OCI-LY1 (cell line): Measurements from ENCODE around the gene SUGP2.

ENCODE experiments used
- H2AFZ ChIP-seq: fragments of 200-600 bp; sonication (generic), shearing (Covaris generic); 2 replicates; pipeline ENCODE4 v1.6.0; 2014; ENCODE audit warnings: antibody characterized with exemption, mild to moderate bottlenecking, low read length
- H3F3A ChIP-seq: fragments of 200-600 bp; sonication (generic), shearing (Covaris generic); 2 replicates; pipeline ENCODE4 v1.6.0; 2014; ENCODE audit warnings: mild to moderate bottlenecking, antibody characterized with exemption, low read length, moderate library complexity; ENCODE audit not compliant: insufficient read depth
- H3K27ac ChIP-seq: fragments of 200-600 bp; sonication (generic); 2 replicates; pipeline ENCODE4 v1.5.1; 2014; ENCODE audit warnings: low read length, mixed run types, mild to moderate bottlenecking, low read depth; ENCODE audit not compliant: poor library complexity, severe bottlenecking
- H3K27me3 ChIP-seq: fragments of 200-600 bp; sonication (generic); 2 replicates; pipeline ENCODE4 v1.6.0; 2014; ENCODE audit warnings: antibody characterized with exemption, mild to moderate bottlenecking, low read length, moderate library complexity; ENCODE audit not compliant: insufficient read depth
- H3K36me3 ChIP-seq: fragments of 200-600 bp; sonication (generic); 2 replicates; pipeline ENCODE4 v1.6.1; 2014; ENCODE audit warnings: mild to moderate bottlenecking, antibody characterized with exemption, low read length, moderate library complexity, mixed read lengths; ENCODE audit not compliant: insufficient read depth
- H3K4me1 ChIP-seq: fragments of 200-600 bp; sonication (generic); 2 replicates; pipeline ENCODE4 v1.5.1; 2014; ENCODE audit warnings: mild to moderate bottlenecking, low read length, moderate library complexity; ENCODE audit not compliant: insufficient read depth, severe bottlenecking
- H3K4me2 ChIP-seq: fragments of 200-600 bp; sonication (generic), shearing (Covaris generic); 2 replicates; pipeline ENCODE4 v1.6.1; 2014; ENCODE audit warnings: low read length
- H3K4me3 ChIP-seq: fragments of 200-600 bp; sonication (generic); 2 replicates; pipeline ENCODE4 v1.5.1; 2014; ENCODE audit warnings: low read length, low read depth, mild to moderate bottlenecking, mixed read lengths; ENCODE audit not compliant: poor library complexity, severe bottlenecking
- H3K79me2 ChIP-seq: fragments of 200-600 bp; shearing (Covaris generic); 2 replicates; pipeline ENCODE4 v1.6.1; 2016; ENCODE audit warnings: mixed run types, low read length, mixed read lengths; ENCODE audit not compliant: insufficient read depth
- H3K9ac ChIP-seq: fragments of 200-600 bp; sonication (generic), shearing (Covaris generic); 2 replicates; pipeline ENCODE4 v1.6.1; 2014; ENCODE audit warnings: mild to moderate bottlenecking, low read length, mixed read lengths
- H3K9me2 ChIP-seq: fragments of 200-600 bp; sonication (generic), shearing (Covaris generic); 2 replicates; pipeline ENCODE4 v1.6.1; 2014; ENCODE audit warnings: low read depth, mild to moderate bottlenecking, low read length, mixed read lengths
- H3K9me3 ChIP-seq: fragments of 200-600 bp; shearing (Covaris generic); 2 replicates; pipeline ENCODE4 v1.6.1; 2014; ENCODE audit warnings: low read length, mixed read lengths
- H4K20me1 ChIP-seq: fragments of 200-600 bp; sonication (generic), shearing (Covaris generic); 2 replicates; pipeline ENCODE4 v1.6.0; 2016; ENCODE audit warnings: mild to moderate bottlenecking, low read length; ENCODE audit not compliant: insufficient read depth
- EZH2 ChIP-seq: fragments of 200-600 bp; sonication (generic), shearing (Covaris generic); IDR thresholded peaks from 2 replicates; pipeline ENCODE4 v1.8.0; 2017; ENCODE audit warnings: borderline replicate concordance, mixed run types, mild to moderate bottlenecking, antibody characterized with exemption, low read length, moderate library complexity, mixed read lengths
- TF ChIP-seq, protein P1 (sequence below): fragments of 200-600 bp; sonication (generic), shearing (Covaris generic); IDR thresholded peaks from 2 replicates; pipeline ENCODE4 v1.5.1; 2017; ENCODE audit warnings: mild to moderate bottlenecking, antibody characterized with exemption, low read length, moderate library complexity, mixed read lengths

Gene SUGP2

DNA sequence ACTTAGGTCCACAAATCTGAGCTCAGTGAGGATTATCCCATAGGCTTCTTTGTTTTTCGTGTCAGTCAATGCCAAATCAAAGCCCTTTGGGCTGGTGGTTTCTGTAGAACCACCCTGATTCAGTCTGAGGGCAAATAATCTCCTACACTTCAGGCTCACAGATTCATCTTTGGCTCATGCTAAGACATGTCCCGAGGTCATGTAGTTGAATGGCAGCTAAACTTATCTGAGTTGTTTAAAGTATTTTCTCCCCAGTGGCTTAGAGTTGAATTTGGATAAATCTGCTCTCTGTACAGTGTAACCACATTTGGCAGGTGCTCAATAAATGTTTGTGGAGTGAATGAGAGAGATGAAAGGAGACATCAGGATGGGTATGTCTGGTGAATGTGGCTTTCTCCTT lies 17.4 kb upstream of the SUGP2 start:
- Histone ChIP-seq H3K27me3 (no peaks in the 10 kb centered on the region), H3K9me3 (no peaks in the 10 kb centered on the region), H3K4me3 (no peak overlapping the region), H3K9ac (no peak overlapping the region), H3K4me1 (no peaks in the 10 kb centered on the region), H3K9me2 (no peaks in the 10 kb centered on the region), H4K20me1 (no peaks in the 10 kb centered on the region), H2AFZ (no peak overlapping the region), H3K27ac (no peak overlapping the region), H3K79me2 (no peaks in the 10 kb centered on the region), H3K36me3 (peaks cover 86% of the 10 kb centered on the region), H3F3A (no peaks in the 10 kb centered on the region), H3K4me2 (no peak overlapping the region)
- no peak for TF ChIP-seq EZH2
- TF ChIP-seq, protein P1, sequence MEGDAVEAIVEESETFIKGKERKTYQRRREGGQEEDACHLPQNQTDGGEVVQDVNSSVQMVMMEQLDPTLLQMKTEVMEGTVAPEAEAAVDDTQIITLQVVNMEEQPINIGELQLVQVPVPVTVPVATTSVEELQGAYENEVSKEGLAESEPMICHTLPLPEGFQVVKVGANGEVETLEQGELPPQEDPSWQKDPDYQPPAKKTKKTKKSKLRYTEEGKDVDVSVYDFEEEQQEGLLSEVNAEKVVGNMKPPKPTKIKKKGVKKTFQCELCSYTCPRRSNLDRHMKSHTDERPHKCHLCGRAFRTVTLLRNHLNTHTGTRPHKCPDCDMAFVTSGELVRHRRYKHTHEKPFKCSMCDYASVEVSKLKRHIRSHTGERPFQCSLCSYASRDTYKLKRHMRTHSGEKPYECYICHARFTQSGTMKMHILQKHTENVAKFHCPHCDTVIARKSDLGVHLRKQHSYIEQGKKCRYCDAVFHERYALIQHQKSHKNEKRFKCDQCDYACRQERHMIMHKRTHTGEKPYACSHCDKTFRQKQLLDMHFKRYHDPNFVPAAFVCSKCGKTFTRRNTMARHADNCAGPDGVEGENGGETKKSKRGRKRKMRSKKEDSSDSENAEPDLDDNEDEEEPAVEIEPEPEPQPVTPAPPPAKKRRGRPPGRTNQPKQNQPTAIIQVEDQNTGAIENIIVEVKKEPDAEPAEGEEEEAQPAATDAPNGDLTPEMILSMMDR: no peak

DNA sequence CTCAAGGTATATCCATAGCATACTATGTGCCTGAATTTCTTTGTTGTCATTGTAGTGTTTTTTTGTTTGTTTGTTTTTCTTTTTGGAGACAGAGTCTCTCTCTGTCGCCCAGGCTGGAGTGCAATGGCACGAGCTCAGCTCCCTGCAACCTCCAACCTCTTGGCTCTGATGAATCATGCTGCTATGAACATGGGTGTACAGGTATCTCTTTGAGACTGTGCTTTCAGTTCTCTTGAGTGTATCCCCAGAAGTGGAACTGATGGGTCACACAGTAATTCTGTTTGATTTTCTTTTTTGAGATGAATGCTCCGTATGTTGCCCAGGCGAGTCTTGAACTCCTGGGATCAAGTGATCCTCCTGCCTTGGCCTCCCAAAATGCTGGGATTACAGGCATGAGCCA lies 16.8 kb upstream of the SUGP2 start:
- Histone ChIP-seq H2AFZ (no peak overlapping the region), H3K9me2 (no peaks in the 10 kb centered on the region), H3K4me1 (no peaks in the 10 kb centered on the region), H3K27ac (no peak overlapping the region), H4K20me1 (no peaks in the 10 kb centered on the region), H3F3A (no peaks in the 10 kb centered on the region), H3K4me3 (no peak overlapping the region), H3K36me3 (peaks cover 81% of the 10 kb centered on the region), H3K9ac (no peak overlapping the region), H3K4me2 (no peak overlapping the region), H3K79me2 (no peaks in the 10 kb centered on the region), H3K27me3 (no peaks in the 10 kb centered on the region), H3K9me3 (no peaks in the 10 kb centered on the region)
- no peak for TF ChIP-seq EZH2
- TF ChIP-seq, protein P1: no peak

DNA sequence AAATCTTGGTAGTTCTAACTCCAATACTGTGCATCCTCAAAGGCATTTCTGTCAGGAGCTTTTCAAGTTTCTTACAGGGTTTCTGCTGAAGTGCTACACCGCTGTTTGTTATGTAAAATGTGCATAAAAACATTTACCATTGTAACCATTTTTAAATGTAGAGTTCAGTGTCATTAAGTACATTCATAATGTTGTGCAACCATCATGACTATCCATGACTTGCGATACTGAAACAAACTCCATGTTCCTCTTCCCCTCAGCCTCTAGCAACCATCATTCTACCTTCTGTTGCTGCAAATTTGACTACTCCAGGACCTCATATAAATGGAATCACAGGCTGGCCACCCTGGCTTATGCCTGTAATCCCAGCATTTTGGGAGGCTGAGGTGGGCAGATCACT lies 16.1 kb upstream of the SUGP2 start:
- Histone ChIP-seq H3K4me1 (no peaks in the 10 kb centered on the region), H3K27me3 (no peaks in the 10 kb centered on the region), H3K4me3 (no peak overlapping the region), H3K27ac (no peak overlapping the region), H3K9me3 (no peaks in the 10 kb centered on the region), H3K9me2 (no peaks in the 10 kb centered on the region), H2AFZ (no peak overlapping the region), H3K9ac (no peak overlapping the region), H3K79me2 (no peaks in the 10 kb centered on the region), H4K20me1 (no peaks in the 10 kb centered on the region), H3F3A (no peaks in the 10 kb centered on the region), H3K36me3 (peaks cover 80% of the 10 kb centered on the region), H3K4me2 (no peak overlapping the region)
- TF ChIP-seq EZH2: no peak
- TF ChIP-seq, protein P1: no peak
